BLaER1 treated with 17β-estradiol and CSF1 and Interleukin-3, amounts not matched to agents 10 nM and 100 nM (cell line): ENCODE measurements around the gene L3MBTL1.

Experiments
- H3K27ac ChIP-seq, 11 experiments: shearing (Covaris generic); formaldehyde crosslinking; 2 replicates each; pipeline ENCODE4 v1.8.1; 2022
- H3K27me3 ChIP-seq, 11 experiments: shearing (Covaris generic); formaldehyde crosslinking; 2 replicates each; pipeline ENCODE4 v1.8.1; 2022
- H3K36me3 ChIP-seq, 11 experiments: shearing (Covaris generic); formaldehyde crosslinking; 2 replicates each; pipeline ENCODE4 v1.8.1; 2022
- H3K4me1 ChIP-seq, 10 experiments: shearing (Covaris generic); formaldehyde crosslinking; 2 replicates each; pipeline ENCODE4 v1.8.1; 2022
- H3K4me2 ChIP-seq, 11 experiments: shearing (Covaris generic); formaldehyde crosslinking; 2 replicates each; pipeline ENCODE4 v1.8.1; 2022
- H3K4me3 ChIP-seq, 10 experiments: shearing (Covaris generic); formaldehyde crosslinking; 2 replicates each; pipeline ENCODE4 v1.8.1; 2022
- H3K9ac ChIP-seq, 11 experiments: shearing (Covaris generic); formaldehyde crosslinking; 2 replicates each; pipeline ENCODE4 v1.8.1; 2022
- H3K9me3 ChIP-seq, 11 experiments: shearing (Covaris generic); formaldehyde crosslinking; replicated peaks in 1 of 11; 2 replicates each; pipeline ENCODE4 v1.8.1; 2022
- H4K20me1 ChIP-seq, 11 experiments: shearing (Covaris generic); formaldehyde crosslinking; 2 replicates each; pipeline ENCODE4 v1.8.1; 2022
- Cebpa-rat ChIP-seq, 11 experiments: shearing (Covaris generic); IDR thresholded peaks; 2 replicates each; pipeline ENCODE4 v1.8.1; 2022

L3MBTL1 gene

GRCh38 chr20:43549416-43550065 lies 42.0 kb downstream of the L3MBTL1 start:
- H4K20me1 ChIP-seq: no peaks in the 10 kb centered on the region
- H3K27ac ChIP-seq: no peak overlapping the region
- no peaks in the 10 kb centered on the region for H3K27me3 ChIP-seq
- peaks cover 0 to 6% (median 0%) of the 10 kb centered on the region in 10 experiments; a peak in 1 of 20 replicates for H3K4me1 ChIP-seq
- no peak for TF ChIP-seq Cebpa-rat (IDR thresholded peaks at IDR 0.05)
- no peak overlapping the region for H3K4me3 ChIP-seq
- peaks cover 0 to 11% (median 0%) of the 10 kb centered on the region in 11 experiments; a peak in 2 of 22 replicates for H3K9me3 ChIP-seq
- H3K36me3 ChIP-seq: peaks cover 0 to 6% (median 0%) of the 10 kb centered on the region in 11 experiments; a peak in 1 of 22 replicates
- no peak overlapping the region; a peak in 1 of 22 replicates for H3K4me2 ChIP-seq
- no peak overlapping the region for H3K9ac ChIP-seq

GRCh38 chr20:43550456-43550855 lies 43.0 kb downstream of the L3MBTL1 start:
- no peak overlapping the region for H3K9ac ChIP-seq
- no peak overlapping the region for H3K4me2 ChIP-seq
- H3K4me1 ChIP-seq: peaks cover 0 to 6% (median 0%) of the 10 kb centered on the region in 10 experiments; a peak in 1 of 20 replicates
- no peaks in the 10 kb centered on the region for H3K27me3 ChIP-seq
- H4K20me1 ChIP-seq: no peaks in the 10 kb centered on the region
- H3K4me3 ChIP-seq: no peak overlapping the region
- peaks cover 0 to 11% (median 0%) of the 10 kb centered on the region in 11 experiments; a peak in 2 of 22 replicates for H3K9me3 ChIP-seq
- H3K36me3 ChIP-seq: peaks cover 0 to 4% (median 0%) of the 10 kb centered on the region in 11 experiments; a peak in 1 of 22 replicates
- H3K27ac ChIP-seq: no peak overlapping the region
- no peak for TF ChIP-seq Cebpa-rat (IDR thresholded peaks at IDR 0.05)

- H3K4me2 ChIP-seq: no peak overlapping the region
- H3K4me3 ChIP-seq: no peak overlapping the region
- TF ChIP-seq Cebpa-rat (IDR thresholded peaks at IDR 0.05): no peak
- H3K27me3 ChIP-seq: no peaks in the 10 kb centered on the region
- no peak overlapping the region for H3K27ac ChIP-seq
- no peaks in the 10 kb centered on the region for H3K9me3 ChIP-seq
- H4K20me1 ChIP-seq: no peaks in the 10 kb centered on the region
- no peak overlapping the region for H3K9ac ChIP-seq
- no peaks in the 10 kb centered on the region for H3K36me3 ChIP-seq
- H3K4me1 ChIP-seq: peaks cover 0 to 6% (median 0%) of the 10 kb centered on the region in 10 experiments; a peak in 1 of 20 replicates
Observed at GRCh38 chr20:43554369-43554768, 46.9 kb downstream of the L3MBTL1 start.

GRCh38 chr20:43558412-43559146 lies 51.1 kb downstream of the L3MBTL1 start, which contains the start of gene SGK2:
TSS of gene SGK2 (plus strand) at chr20:43559027. CDS start at chr20:43566496, 7,469 bp downstream.
- H3K9me3 ChIP-seq: no peaks in the 10 kb centered on the region
- no peaks in the 10 kb centered on the region for H3K36me3 ChIP-seq
- no peak within 1 kb of the TSS for H3K4me2 ChIP-seq
- H4K20me1 ChIP-seq: no peaks in the 10 kb centered on the region
- H3K9ac ChIP-seq: no peak within 1 kb of the TSS
- no peak within 1 kb of the TSS for H3K27ac ChIP-seq
- no peak within 1 kb of the TSS for H3K4me3 ChIP-seq
- no peak for TF ChIP-seq Cebpa-rat (IDR thresholded peaks at IDR 0.05)
- peaks cover 0 to 4% (median 0%) of the 10 kb centered on the region in 10 experiments; a peak in 1 of 20 replicates for H3K4me1 ChIP-seq
- H3K27me3 ChIP-seq: no peaks in the 10 kb centered on the region

- peaks cover 0 to under 1% (median 0%) of the 10 kb centered on the region in 10 experiments; a peak in 1 of 20 replicates for H3K4me1 ChIP-seq
- no peaks in the 10 kb centered on the region for H4K20me1 ChIP-seq
- no peaks in the 10 kb centered on the region for H3K36me3 ChIP-seq
- H3K9ac ChIP-seq: no peak overlapping the region
- TF ChIP-seq Cebpa-rat (IDR thresholded peaks at IDR 0.05): no peak
- no peaks in the 10 kb centered on the region for H3K9me3 ChIP-seq
- H3K4me3 ChIP-seq: no peak overlapping the region
- no peaks in the 10 kb centered on the region for H3K27me3 ChIP-seq
- no peak overlapping the region for H3K27ac ChIP-seq
- no peak overlapping the region for H3K4me2 ChIP-seq
Observed at GRCh38 chr20:43559147-43559987, 51.9 kb downstream of the L3MBTL1 start.

- no peak overlapping the region for H3K4me2 ChIP-seq
Observed at GRCh38 chr20:43560974-43561373, 53.5 kb downstream of the L3MBTL1 start.

GRCh38 chr20:43563429-43563828 lies 55.9 kb downstream of the L3MBTL1 start:
- Histone ChIP-seq H3K27me3 (no peaks in the 10 kb centered on the region), H3K36me3 (no peaks in the 10 kb centered on the region)

More at GRCh38 chr20:43560974-43561373, 53.5 kb downstream of the L3MBTL1 start:
- Histone ChIP-seq H3K27ac (no peak overlapping the region), H3K9me3 (no peaks in the 10 kb centered on the region), H3K36me3 (no peaks in the 10 kb centered on the region), H3K4me3 (no peak overlapping the region), H3K9ac (no peak overlapping the region), H3K4me1 (no peaks in the 10 kb centered on the region), H3K27me3 (no peaks in the 10 kb centered on the region), H4K20me1 (no peaks in the 10 kb centered on the region)
- TF ChIP-seq Cebpa-rat (IDR thresholded peaks at IDR 0.05): no peak

GRCh38 chr20:43563991-43564390 lies 56.5 kb downstream of the L3MBTL1 start:
- H4K20me1 ChIP-seq: no peaks in the 10 kb centered on the region
- TF ChIP-seq Cebpa-rat (IDR thresholded peaks at IDR 0.05): no peak
- no peak overlapping the region for H3K27ac ChIP-seq
- no peak overlapping the region for H3K9ac ChIP-seq
- no peak overlapping the region for H3K4me2 ChIP-seq
- H3K4me1 ChIP-seq: peaks cover 0 to 8% (median 0%) of the 10 kb centered on the region in 10 experiments; a peak in 4 of 20 replicates
- no peaks in the 10 kb centered on the region for H3K27me3 ChIP-seq
- H3K9me3 ChIP-seq: no peaks in the 10 kb centered on the region
- no peak overlapping the region for H3K4me3 ChIP-seq
- no peaks in the 10 kb centered on the region for H3K36me3 ChIP-seq

More at GRCh38 chr20:43563429-43563828, 55.9 kb downstream of the L3MBTL1 start:
- Histone ChIP-seq H4K20me1 (no peaks in the 10 kb centered on the region), H3K9ac (no peak overlapping the region), H3K4me1 (peaks cover 0 to 8% (median 0%) of the 10 kb centered on the region in 10 experiments; a peak in 4 of 20 replicates), H3K4me2 (no peak overlapping the region), H3K27ac (no peak overlapping the region), H3K4me3 (no peak overlapping the region), H3K9me3 (no peaks in the 10 kb centered on the region)
- TF ChIP-seq Cebpa-rat (IDR thresholded peaks at IDR 0.05): no peak

- Histone ChIP-seq H4K20me1 (no peaks in the 10 kb centered on the region), H3K36me3 (no peaks in the 10 kb centered on the region), H3K4me3 (no peak overlapping the region), H3K9me3 (no peaks in the 10 kb centered on the region), H3K4me1 (peaks cover 0 to 8% (median 0%) of the 10 kb centered on the region in 10 experiments; a peak in 4 of 20 replicates), H3K9ac (no peak overlapping the region), H3K27me3 (no peaks in the 10 kb centered on the region), H3K4me2 (no peak overlapping the region), H3K27ac (no peak overlapping the region)
- no peak for TF ChIP-seq Cebpa-rat (IDR thresholded peaks at IDR 0.05)
Observed at GRCh38 chr20:43564455-43564854, 57.0 kb downstream of the L3MBTL1 start.
